K562 (cell line): ENCODE measurements around the gene PCAT6. TPM values are rescaled to one million over a fixed set of nuclear protein-coding genes. Genes with fewer than 3 reads are reported as not detected.

Source experiments
- ATF4 ChIP-seq: fragments of 450-650 bp; formaldehyde crosslinking; IDR thresholded peaks from 2 replicates; pipeline ENCODE4 v1.4.0; 2022; ENCODE audit warnings: mild to moderate bottlenecking, moderate library complexity
- EP400 ChIP-seq: fragments of 450-650 bp; IDR thresholded peaks from 2 replicates; pipeline ENCODE4 v1.6.1; 2017; ENCODE audit warnings: antibody characterized with exemption, mild to moderate bottlenecking, moderate library complexity
- KDM1A ChIP-seq, 2 experiments: fragments of 450-650 bp; IDR thresholded peaks; 2 replicates each; pipeline ENCODE4 v1.6.1; 2016; ENCODE audit warnings: mild to moderate bottlenecking in 2 of 2
- NCOR1 ChIP-seq: fragments of 450-650 bp; IDR thresholded peaks from 2 replicates; pipeline ENCODE4 v1.6.1; 2016; ENCODE audit warnings: mild to moderate bottlenecking, moderate library complexity
- POLR2AphosphoS2 ChIP-seq: IDR thresholded peaks from 2 replicates; pipeline ENCODE4 v1.6.1; 2012; ENCODE audit warnings: low read length, improper control_type of control experiment
- SMARCA5 ChIP-seq: fragments of 450-650 bp; IDR thresholded peaks from 2 replicates; pipeline ENCODE4 v1.6.1; 2016
- TBL1XR1 ChIP-seq, 2 experiments: IDR thresholded peaks; 2 replicates each; pipeline ENCODE4 v1.6.1; 2012; ENCODE audit warnings: improper control_type of control experiment in 2 of 2, low read length in 2 of 2, mild to moderate bottlenecking in 1 of 2
- TEAD1 ChIP-seq, 2 experiments: fragments of 450-650 bp in 1 of 2; sonication (generic) in 1 of 2; formaldehyde crosslinking; IDR thresholded peaks; 2 replicates each; pipeline versions ENCODE4 v1.4.0 to v1.8.0; 2020 to 2022; ENCODE audit warnings: mild to moderate bottlenecking in 2 of 2, missing genetic modification reagents in 1 of 2
- YY1 ChIP-seq, 3 experiments: IDR thresholded peaks; 2 replicates each; pipeline ENCODE4 v1.6.1; 2011; ENCODE audit warnings: low read length in 2 of 3, mild to moderate bottlenecking in 2 of 3, moderate library complexity in 2 of 3, borderline replicate concordance in 1 of 3, control low read depth in 1 of 3, low read depth in 1 of 3; ENCODE audit not compliant: insufficient read depth in 3 of 3, insufficient replicate concordance in 2 of 3, control insufficient read depth in 1 of 3, insufficient read length in 1 of 3; ENCODE audit errors: extremely low read depth in 1 of 3
- ZMIZ1 ChIP-seq, 2 experiments: fragments of 150-350 bp in 1 of 2; IDR thresholded peaks; 2 replicates each; pipeline ENCODE4 v1.6.1; 2012 to 2016; ENCODE audit warnings: low read depth in 2 of 2, low read length in 2 of 2, mild to moderate bottlenecking in 1 of 2, moderate library complexity in 1 of 2
- ZNF318 ChIP-seq, 2 experiments: fragments of 450-650 bp; IDR thresholded peaks; 2 replicates each; pipeline ENCODE4 v1.6.1; 2016; ENCODE audit warnings: mild to moderate bottlenecking in 2 of 2, borderline replicate concordance in 1 of 2, low read depth in 1 of 2, moderate library complexity in 1 of 2
- polyA plus RNA-seq, 8 experiments: library from polyadenylated mRNA; depleted of rRNA in 4 of 8; stranded (reverse) in 5 of 8; unstranded in 3 of 8; fragments of >200 nt; fragmentation: Nextera tagmentation in 2 of 8; fragmentation: Illumina TruSeq in 1 of 8; extraction: Ambion mirVana in 2 of 8; extraction: Trizol in 1 of 8; gene quantifications; 2 replicates each; pipeline versions ENCODE4 v1.2.1 to v1.2.3, GENCODE V29; 2011 to 2014; ENCODE audit warnings: inconsistent platforms in 1 of 8, missing spikeins in 1 of 8
- total RNA-seq, 7 experiments: library from RNA; depleted of rRNA in 6 of 7; stranded (reverse); fragments of >200 nt in 6 of 7; fragmentation: Illumina TruSeq in 2 of 7; extraction: Trizol in 2 of 7; gene quantifications; 2 replicates each; pipeline versions ENCODE4 v1.2.1 to v1.2.3, GENCODE V29; 2011 to 2021; ENCODE audit warnings: low replicate concordance in 1 of 7
- TF ChIP-seq, protein P1 (sequence below): fragments of 450-650 bp; IDR thresholded peaks from 2 replicates; pipeline ENCODE4 v1.6.1; 2016

The PCAT6 gene
- total and polyA plus RNA-seq, 9 of the 15 experiments (the other 6 are each of a cell fraction or from before 2014, with no cell fraction given) = 0.25 to 2.4 (median 0.54) TPM; not detected in 1

GRCh38 chr1:202807451-202807925 lies 3.3 kb upstream of the PCAT6 start (continued):
- no peak for TF ChIP-seq ZNF318 (IDR thresholded peaks at IDR 0.05; ENCODE audit: borderline replicate concordance in 1 of 2, low read depth in 1 of 2)
- TF ChIP-seq TBL1XR1 (IDR thresholded peaks at IDR 0.05; ENCODE audit: low read length in 2 of 2) = 0 out of 4 replicates have a peak, but pooled peaks of 1 of the 2 experiments have one; percentile 21
- no peak for TF ChIP-seq EP400
- TF ChIP-seq KDM1A (IDR thresholded peaks at IDR 0.05) = no peak
- 0 out of 4 replicates have a peak, but pooled peaks of 1 of the 2 experiments have one; percentile 7 for TF ChIP-seq TEAD1 (CRISPR knock-in tag; IDR thresholded peaks at IDR 0.05)
- TF ChIP-seq NCOR1 = 0 out of 2 replicates have a peak, but pooled peaks have one; percentile 2
- TF ChIP-seq ZMIZ1 (IDR thresholded peaks at IDR 0.05; ENCODE audit: low read depth in 2 of 2, low read length in 2 of 2) = 0 out of 4 replicates have a peak, but pooled peaks of 1 of the 2 experiments have one; percentile 13
- TF ChIP-seq POLR2AphosphoS2 = no peak
- peak; percentile 71 to 93 (median 86) for TF ChIP-seq YY1 (IDR thresholded peaks at IDR 0.05; ENCODE audit: borderline replicate concordance in 1 of 3, control insufficient read depth in 1 of 3, extremely low read depth in 1 of 3, insufficient read depth in 3 of 3, insufficient read length in 1 of 3, insufficient replicate concordance in 2 of 3, low read depth in 1 of 3, low read length in 2 of 3)
- no peak for TF ChIP-seq SMARCA5
- TF ChIP-seq, protein P1, sequence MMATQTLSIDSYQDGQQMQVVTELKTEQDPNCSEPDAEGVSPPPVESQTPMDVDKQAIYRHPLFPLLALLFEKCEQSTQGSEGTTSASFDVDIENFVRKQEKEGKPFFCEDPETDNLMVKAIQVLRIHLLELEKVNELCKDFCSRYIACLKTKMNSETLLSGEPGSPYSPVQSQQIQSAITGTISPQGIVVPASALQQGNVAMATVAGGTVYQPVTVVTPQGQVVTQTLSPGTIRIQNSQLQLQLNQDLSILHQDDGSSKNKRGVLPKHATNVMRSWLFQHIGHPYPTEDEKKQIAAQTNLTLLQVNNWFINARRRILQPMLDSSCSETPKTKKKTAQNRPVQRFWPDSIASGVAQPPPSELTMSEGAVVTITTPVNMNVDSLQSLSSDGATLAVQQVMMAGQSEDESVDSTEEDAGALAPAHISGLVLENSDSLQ = no peak
- TF ChIP-seq ATF4 (CRISPR knock-in tag) = no peak
